HCT116 (cell line): ENCODE results near the gene NARS2. TPM values are rescaled to one million over a fixed set of nuclear protein-coding genes. Genes with fewer than 3 reads are reported as not detected.

Experiments used
- ATAC-seq: fragments of 200-7000 bp; cut with Tn5 transposase; 2 replicates; pipeline ENCODE4 v1.9.1; 2020; ENCODE audit warnings: mild to moderate bottlenecking, moderate library complexity
- BruUV-seq: library from RNA; stranded (reverse); fragments of 400-500 nt; replicated peaks from 2 replicates; lab custom pipeline; 2021; lab: Mats Ljungman, UMichigan
- CTCF ChIA-PET: fragments of 300-600 bp; sonication (Branson Sonifier 250); formaldehyde crosslinking; loops from one replicate; lab custom pipeline; 2021; ENCODE audit warnings: antibody characterized with exemption; lab: Charles Lee
- POLR2A ChIA-PET: fragments of 300-600, 350-600 bp; sonication (Branson Sonifier 250); formaldehyde crosslinking; loops from one replicate; lab custom pipeline; 2021; ENCODE audit warnings: antibody characterized with exemption; lab: Charles Lee
- RAD21 ChIA-PET, 2 experiments: fragments of 300-600 bp; sonication (Branson Sonifier 250); formaldehyde crosslinking; loops; one replicate each; lab custom pipeline; 2023; ENCODE audit warnings: low total read pairs in 2 of 2; ENCODE audit not compliant: uncharacterized antibody in 2 of 2, unreplicated experiment in 2 of 2, low non-redundant PET in 1 of 2; lab: Charles Lee
- DNase-seq: peaks from one replicate; pipeline ENCODE4 v3.0.0-alpha.2; 2010; ENCODE audit warnings: low read depth, low spot score
- H2AFZ ChIP-seq: fragments of 200-600 bp; shearing (Covaris generic), sonication (generic); 2 replicates; pipeline ENCODE4 v1.6.1; 2017; ENCODE audit warnings: low read depth, mixed run types, mixed read lengths, antibody characterized with exemption, low read length; ENCODE audit not compliant: poor library complexity, severe bottlenecking
- H3K27ac ChIP-seq: 2 replicates; pipeline ENCODE4 v1.5.1; 2012; ENCODE audit warnings: low read depth, low read length
- H3K27me3 ChIP-seq: fragments of 200-600 bp; sonication (generic); 2 replicates; pipeline ENCODE4 v1.6.1; 2016; ENCODE audit warnings: mixed run types, low read length, mixed read lengths; ENCODE audit not compliant: insufficient read depth
- H3K36me3 ChIP-seq, 2 experiments: fragments of 200-500 bp in 1 of 2; fragments of 200-600 bp in 1 of 2; sonication (Bioruptor generic) in 1 of 2; sonication (generic) in 1 of 2; 2 replicates each; pipeline versions ENCODE4 v1.5.1 to v1.6.1; 2014 to 2016; ENCODE audit warnings: low read length in 2 of 2, inconsistent platforms in 1 of 2, mixed read lengths in 1 of 2, mixed run types in 1 of 2; ENCODE audit not compliant: insufficient read depth in 2 of 2, control insufficient read depth in 1 of 2
- H3K4me1 ChIP-seq, 2 experiments: fragments of 200-600 bp in 1 of 2; sonication (generic) in 1 of 2; 2 replicates each; pipeline versions ENCODE4 v1.5.1 to v1.6.1; 2012 to 2017; ENCODE audit warnings: low read length in 2 of 2, inconsistent platforms in 1 of 2, mild to moderate bottlenecking in 1 of 2, mixed read lengths in 1 of 2, mixed run types in 1 of 2, moderate library complexity in 1 of 2; ENCODE audit not compliant: insufficient read depth in 2 of 2, control insufficient read depth in 1 of 2
- H3K4me2 ChIP-seq: fragments of 200-600 bp; sonication (generic); 2 replicates; pipeline ENCODE4 v1.6.1; 2017; ENCODE audit warnings: mixed run types, low read length, mixed read lengths
- H3K4me3 ChIP-seq, 2 experiments: fragments of 200-600 bp in 1 of 2; sonication (generic) in 1 of 2; replicated peaks in 1 of 2; 2 replicates each; pipeline ENCODE4 v1.5.1; 2011 to 2016; ENCODE audit warnings: low read length in 2 of 2, control low read depth in 1 of 2, low read depth in 1 of 2, mild to moderate bottlenecking in 1 of 2, mixed read lengths in 1 of 2, mixed run types in 1 of 2
- H3K79me2 ChIP-seq: fragments of 200-600 bp; sonication (generic); 2 replicates; pipeline ENCODE4 v1.6.1; 2017; ENCODE audit warnings: mild to moderate bottlenecking, mixed run types, low read length, moderate library complexity, mixed read lengths; ENCODE audit not compliant: insufficient read depth
- H3K9ac ChIP-seq: fragments of 200-600 bp; sonication (generic); 2 replicates; pipeline ENCODE4 v1.6.1; 2016; ENCODE audit warnings: low read length, mixed read lengths
- H3K9me2 ChIP-seq: fragments of 200-600 bp; sonication (generic), shearing (Covaris generic); 2 replicates; pipeline ENCODE4 v1.6.1; 2017; ENCODE audit warnings: mixed run types, mild to moderate bottlenecking, moderate library complexity; ENCODE audit not compliant: insufficient read depth
- H3K9me3 ChIP-seq, 2 experiments: fragments of 200-500 bp in 1 of 2; fragments of 200-600 bp in 1 of 2; sonication (Bioruptor generic) in 1 of 2; sonication (generic) in 1 of 2; 2 replicates each; pipeline ENCODE4 v1.6.1; 2014 to 2017; ENCODE audit warnings: low read length in 2 of 2, mixed read lengths in 2 of 2, inconsistent platforms in 1 of 2, low read depth in 1 of 2, mild to moderate bottlenecking in 1 of 2, mixed run types in 1 of 2, moderate library complexity in 1 of 2; ENCODE audit not compliant: control insufficient read depth in 1 of 2, insufficient read depth in 1 of 2
- H4K20me1 ChIP-seq: fragments of 200-600 bp; sonication (generic), shearing (Covaris generic); 2 replicates; pipeline ENCODE4 v1.6.1; 2017; ENCODE audit warnings: mixed run types, mild to moderate bottlenecking, moderate library complexity; ENCODE audit not compliant: insufficient read depth
- CEBPB ChIP-seq: IDR thresholded peaks from 2 replicates; pipeline ENCODE4 v1.6.1; 2012; ENCODE audit warnings: low read depth
- FOSL1 ChIP-seq: IDR thresholded peaks from 2 replicates; pipeline ENCODE4 v1.6.1; 2012; ENCODE audit warnings: low read depth
- REST ChIP-seq: IDR thresholded peaks from 2 replicates; pipeline ENCODE4 v1.6.1; 2012; ENCODE audit warnings: low read depth
- SRF ChIP-seq: IDR thresholded peaks from 2 replicates; pipeline ENCODE4 v1.6.1; 2012; ENCODE audit warnings: low read depth
- TCF7L2 ChIP-seq: IDR thresholded peaks from 2 replicates; pipeline ENCODE4 v1.7.0; 2011; ENCODE audit warnings: borderline replicate concordance, inconsistent platforms; ENCODE audit not compliant: insufficient read depth, insufficient read length; ENCODE audit errors: extremely low read depth
- YY1 ChIP-seq: IDR thresholded peaks from 2 replicates; pipeline ENCODE4 v1.6.1; 2011; ENCODE audit warnings: low read length, low read depth, moderate library complexity, mild to moderate bottlenecking; ENCODE audit not compliant: insufficient replicate concordance; ENCODE audit errors: extremely low read depth
- ZBTB33 ChIP-seq: IDR thresholded peaks from 2 replicates; pipeline ENCODE4 v1.6.1; 2011; ENCODE audit warnings: mild to moderate bottlenecking, low read length, moderate library complexity; ENCODE audit not compliant: insufficient replicate concordance; ENCODE audit errors: extremely low read depth
- ZNF274 ChIP-seq: fragments of 200-500 bp; sonication (Bioruptor generic); IDR thresholded peaks from 2 replicates; pipeline ENCODE4 v1.6.1; 2014; ENCODE audit warnings: mild to moderate bottlenecking, low read depth, low read length, inconsistent platforms
- intact Hi-C: fragments of 100-400 bp; cut with micrococcal nuclease; formaldehyde crosslinking; loops from 2 replicates; pipeline ENCODE4 v1.10.0; 2022
- total RNA-seq: library from RNA; stranded (reverse); gene quantifications from one replicate; pipeline ENCODE4 v1.2.1, GENCODE V29; 2021; ENCODE audit not compliant: unreplicated experiment

NARS2 gene
- total RNA-seq, 1 experiment from 2014 or later = 26.0 TPM

GRCh38 chr11:78587446-78587845 is 12.8 kb upstream of the NARS2 start:
- ATAC-seq = no peak
- CTCF ChIA-PET = interaction anchor here (1.0 kb wide), 1 partner anchor 23 kb away, joined by 4 read pairs; no protein-coding TSS in a partner anchor

More at GRCh38 chr11:78587446-78587845, 12.8 kb upstream of the NARS2 start:
- Histone ChIP-seq H3K9ac (no peak overlapping the region), H3K36me3 (no peaks in the 10 kb centered on the region), H4K20me1 (no peaks in the 10 kb centered on the region), H3K27me3 (no peaks in the 10 kb centered on the region), H3K4me3 (no peak overlapping the region), H3K9me3 (peaks cover 0 to 14% of the 10 kb centered on the region in 2 experiments; a peak in 2 of 4 replicates), H3K9me2 (no peaks in the 10 kb centered on the region), H3K79me2 (no peaks in the 10 kb centered on the region), H3K27ac (no peak overlapping the region), H2AFZ (no peak overlapping the region), H3K4me2 (no peak overlapping the region), H3K4me1 (no peaks in the 10 kb centered on the region)
- DNase-seq = no peak
- BruUV-seq = no TSS peak
- no peak for TF ChIP-seq YY1
- TF ChIP-seq SRF = no peak
- TF ChIP-seq CEBPB = no peak
- TF ChIP-seq REST = no peak
- TF ChIP-seq FOSL1 = no peak
- no peak for TF ChIP-seq ZNF274
- TF ChIP-seq ZBTB33 = no peak
- TF ChIP-seq TCF7L2 = no peak
- intact Hi-C loops = no loop called here
- POLR2A ChIA-PET = no interaction called here
- RAD21 ChIA-PET = no interaction called here
